D721Med (cell line): ENCODE measurements around the gene FAF1.

Experiments used
- DNase-seq: peaks from one replicate; pipeline ENCODE4 v3.0.0; 2011; ENCODE audit warnings: low spot score; ENCODE audit not compliant: insufficient read length
- FAIRE-seq: peaks from 2 replicates; lab custom pipeline; 2011; peaks lifted over from hg19 to GRCh38; lab: Jason Lieb, UNC
- TF ChIP-seq, protein P1 (sequence below): IDR thresholded peaks from 2 replicates; pipeline ENCODE4 v1.5.1; 2012; ENCODE audit warnings: mild to moderate bottlenecking, control low read depth; ENCODE audit not compliant: insufficient read depth; ENCODE audit errors: missing control alignments

The FAF1 gene

DNA sequence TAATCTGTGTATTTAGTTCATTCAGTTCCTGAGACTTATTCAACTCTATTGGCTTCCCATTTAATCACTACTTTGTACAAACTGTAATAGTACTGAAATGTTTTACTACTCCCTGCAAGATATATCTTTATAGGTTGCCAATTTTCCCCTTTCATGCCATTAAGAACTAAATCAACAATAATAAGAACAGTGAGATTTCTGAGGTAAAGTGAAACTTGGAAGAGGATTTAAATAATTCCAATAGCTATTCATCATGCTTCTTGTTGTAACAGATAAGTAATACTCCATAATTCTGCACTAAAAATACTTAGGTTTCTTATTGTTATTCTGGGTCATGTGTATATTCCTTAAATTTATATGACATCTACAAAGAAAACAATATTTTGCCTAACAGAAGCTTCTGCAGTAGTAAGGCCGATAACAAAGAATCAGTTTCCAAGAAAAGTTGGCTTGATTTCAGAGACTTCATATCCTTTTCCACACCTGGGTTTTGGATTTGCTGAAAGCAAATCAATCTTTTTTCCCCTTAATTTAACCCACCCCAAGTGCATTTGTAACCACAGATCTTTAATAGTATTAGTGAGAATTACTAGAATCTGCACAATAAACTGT is 258.3 kb downstream of the FAF1 start:
- peak; percentile 80 for FAIRE-seq
- DNase-seq = no peak
- TF ChIP-seq, protein P1, sequence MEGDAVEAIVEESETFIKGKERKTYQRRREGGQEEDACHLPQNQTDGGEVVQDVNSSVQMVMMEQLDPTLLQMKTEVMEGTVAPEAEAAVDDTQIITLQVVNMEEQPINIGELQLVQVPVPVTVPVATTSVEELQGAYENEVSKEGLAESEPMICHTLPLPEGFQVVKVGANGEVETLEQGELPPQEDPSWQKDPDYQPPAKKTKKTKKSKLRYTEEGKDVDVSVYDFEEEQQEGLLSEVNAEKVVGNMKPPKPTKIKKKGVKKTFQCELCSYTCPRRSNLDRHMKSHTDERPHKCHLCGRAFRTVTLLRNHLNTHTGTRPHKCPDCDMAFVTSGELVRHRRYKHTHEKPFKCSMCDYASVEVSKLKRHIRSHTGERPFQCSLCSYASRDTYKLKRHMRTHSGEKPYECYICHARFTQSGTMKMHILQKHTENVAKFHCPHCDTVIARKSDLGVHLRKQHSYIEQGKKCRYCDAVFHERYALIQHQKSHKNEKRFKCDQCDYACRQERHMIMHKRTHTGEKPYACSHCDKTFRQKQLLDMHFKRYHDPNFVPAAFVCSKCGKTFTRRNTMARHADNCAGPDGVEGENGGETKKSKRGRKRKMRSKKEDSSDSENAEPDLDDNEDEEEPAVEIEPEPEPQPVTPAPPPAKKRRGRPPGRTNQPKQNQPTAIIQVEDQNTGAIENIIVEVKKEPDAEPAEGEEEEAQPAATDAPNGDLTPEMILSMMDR = no peak

DNA sequence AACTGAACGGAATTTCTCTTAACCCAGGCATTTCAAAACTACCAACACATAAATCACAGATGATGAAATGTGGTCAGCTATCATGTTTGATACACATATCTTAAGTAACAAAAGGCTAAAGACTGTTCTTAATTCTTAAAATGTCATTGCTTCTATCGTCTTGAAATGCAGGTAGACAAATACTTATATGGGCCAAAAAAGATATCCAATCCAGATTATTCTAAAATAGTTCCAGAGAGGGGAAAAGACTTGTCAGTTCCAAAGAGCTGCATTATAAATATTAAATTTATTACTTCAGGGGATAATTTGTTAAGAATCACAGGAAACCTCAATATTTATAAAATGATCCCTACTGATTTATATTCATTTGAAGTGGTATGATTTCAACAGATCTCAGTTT is 259.4 kb downstream of the FAF1 start:
- FAIRE-seq (peak; percentile 21), DNase-seq (no peak)
- TF ChIP-seq, protein P1 = no peak

DNA sequence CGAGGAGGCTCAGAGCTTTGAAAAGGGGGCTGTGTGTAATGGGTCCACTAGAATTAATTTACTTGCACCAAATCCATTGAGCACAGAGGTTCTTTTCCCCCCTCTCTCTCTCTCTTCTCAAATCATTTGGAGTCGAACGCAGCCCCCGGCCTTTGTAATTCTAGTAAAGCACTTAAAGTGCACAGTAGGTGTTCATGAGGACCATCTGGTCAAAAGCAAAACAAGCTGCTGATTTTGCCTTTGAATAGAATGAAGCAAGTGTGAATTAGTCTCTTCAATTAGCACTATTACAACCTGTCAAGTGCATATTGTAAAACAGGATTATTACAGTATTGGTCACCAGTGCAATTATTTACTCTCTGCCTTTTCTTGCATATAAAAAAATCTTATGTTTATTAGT is 259.9 kb downstream of the FAF1 start:
- DNase-seq (no peak), FAIRE-seq (peak; percentile 76)
- TF ChIP-seq, protein P1 = no peak

DNA sequence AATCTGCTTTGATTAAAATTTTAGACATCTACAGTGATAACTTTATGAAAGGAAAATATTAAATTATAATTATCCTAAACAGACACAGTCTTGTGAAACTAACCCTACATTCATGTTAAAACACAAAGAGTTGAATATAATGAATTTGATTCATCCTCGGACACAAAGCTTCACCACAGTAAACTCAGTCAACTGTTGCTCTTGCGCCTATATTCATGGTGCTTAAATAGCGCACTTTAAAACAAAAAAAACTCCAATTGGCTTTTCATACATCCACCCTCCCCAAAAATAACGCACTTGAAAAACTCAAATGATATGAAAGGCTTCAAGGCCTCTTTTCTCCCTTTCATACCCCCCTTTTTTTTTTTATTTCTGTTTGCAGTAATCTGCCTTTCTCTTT is 260.3 kb downstream of the FAF1 start:
- FAIRE-seq = no peak
- TF ChIP-seq, protein P1 = no peak
- no peak for DNase-seq

DNA sequence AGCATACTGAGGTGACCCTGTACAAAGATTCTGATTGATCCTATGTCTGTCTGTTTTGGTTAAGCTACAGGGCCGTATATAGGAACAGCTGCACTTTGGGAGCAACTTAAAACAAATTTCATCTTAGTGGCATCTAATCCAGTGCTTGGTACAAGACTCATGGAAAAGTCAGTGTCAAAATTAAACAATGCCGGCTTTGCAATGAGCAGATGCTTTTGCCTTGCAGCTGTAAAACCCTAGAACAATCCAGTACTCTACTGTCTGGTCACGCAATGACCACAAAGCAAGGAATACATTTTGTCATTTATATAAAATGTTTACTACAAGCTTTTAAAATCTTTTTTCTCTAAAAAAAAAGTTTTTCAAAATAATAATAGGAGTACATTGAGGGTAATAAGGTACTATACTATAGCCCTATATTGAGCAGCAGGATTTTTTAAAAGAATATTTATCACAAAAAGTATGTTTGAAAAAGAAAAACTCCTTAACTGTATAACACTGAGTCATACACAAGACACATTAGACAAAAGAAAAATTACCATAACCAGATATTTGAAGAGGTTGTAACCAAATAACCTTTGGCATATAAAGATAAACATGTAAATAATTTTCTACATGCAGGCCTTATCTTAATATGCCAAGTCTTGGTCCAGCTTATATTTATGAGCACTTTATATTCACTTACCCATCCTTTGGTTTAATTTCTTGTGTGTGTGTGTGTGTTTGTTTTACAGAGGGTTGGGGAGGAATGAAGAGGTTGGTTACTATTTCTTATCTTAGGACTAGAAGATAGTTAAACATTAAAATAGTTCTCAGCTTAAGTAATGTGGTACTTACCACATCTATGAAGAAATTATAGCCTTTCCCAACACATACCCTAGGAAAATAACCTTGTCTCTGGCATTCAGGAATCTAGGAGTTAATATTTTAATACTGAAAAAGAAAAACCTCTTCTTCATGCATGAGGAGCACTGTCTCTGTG is 262.3 kb downstream of the FAF1 start:
- TF ChIP-seq, protein P1 = no peak
- FAIRE-seq (no peak), DNase-seq (no peak)

DNA sequence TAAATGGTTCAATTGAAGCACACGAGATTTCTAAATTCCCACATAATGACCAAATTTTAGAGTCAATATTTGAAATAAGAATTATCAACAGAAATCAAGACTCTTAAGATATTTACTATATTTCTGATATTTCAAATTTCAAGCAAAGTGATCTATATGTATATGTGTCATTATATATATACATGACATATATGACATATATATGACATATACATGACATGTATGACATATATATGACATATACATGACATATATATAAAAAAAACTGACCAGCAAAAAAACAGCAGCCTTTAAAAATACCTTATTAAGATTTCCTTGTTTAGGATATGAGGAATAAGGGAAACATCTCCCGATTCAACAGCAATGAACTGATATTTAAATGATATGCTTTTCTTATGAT is 266.2 kb downstream of the FAF1 start:
- FAIRE-seq (no peak), DNase-seq (no peak)

More for the DNA sequence above, 266.2 kb downstream of the FAF1 start:
- TF ChIP-seq, protein P1 = no peak
